Colonic mucosa (tissue), 4 donors: ENCODE results near the gene SECISBP2. TPM values are rescaled to one million over a fixed set of nuclear protein-coding genes. Genes with fewer than 3 reads are reported as not detected.

Experiments used
- DNase-seq: peaks from one replicate; pipeline ENCODE4 v3.0.0-alpha.2; 2020
- H3K27ac ChIP-seq: fragments of 200-600 bp; one replicate; pipeline ENCODE4 v1.8.0; 2021
- H3K27me3 ChIP-seq: fragments of 200-600 bp; one replicate; pipeline ENCODE4 v1.8.0; 2021
- H3K36me3 ChIP-seq: fragments of 200-600 bp; one replicate; pipeline ENCODE4 v1.8.0; 2021
- H3K4me1 ChIP-seq: fragments of 200-600 bp; one replicate; pipeline ENCODE4 v1.8.0; 2021; ENCODE audit warnings: mild to moderate bottlenecking
- H3K4me3 ChIP-seq: fragments of 200-600 bp; one replicate; pipeline ENCODE4 v1.8.0; 2021
- H3K9ac ChIP-seq, 2 donors: one replicate each; pipeline ENCODE4 v1.7.0; 2013; ENCODE audit warnings: control low read depth in 2 of 2, low read depth in 2 of 2, low read length in 2 of 2
- H3K9me3 ChIP-seq: fragments of 200-600 bp; one replicate; pipeline ENCODE4 v1.8.0; 2021
- intact Hi-C: fragments of 100-400 bp; cut with DNase I; formaldehyde crosslinking; loops from one replicate; pipeline ENCODE4 v1.14.1; 2022
- total RNA-seq, 2 donors: library from RNA; stranded (reverse); fragmentation: NEBNext Ultra II Directional in 1 of 2; extraction: Animal tissue kit (Norgen Biotek cat#: 25700) in 1 of 2; gene quantifications; one replicate each; pipeline ENCODE4 v1.2.1, GENCODE V29; 2021
- TF ChIP-seq, protein P1 (sequence below): fragments of 200-600 bp; IDR thresholded peaks from one replicate; pipeline ENCODE4 v1.8.0; 2022; ENCODE audit warnings: antibody characterized with exemption, mild to moderate bottlenecking
- donor health status: healthy.
- donor health status: DM: no; HTN: no; CAD: no.
- donor health status: DM: no; HTN: no; CAD: no.

SECISBP2 gene
- total RNA-seq, 2 donors from 2014 or later, result 37.6 to 42.2 TPM

DNA sequence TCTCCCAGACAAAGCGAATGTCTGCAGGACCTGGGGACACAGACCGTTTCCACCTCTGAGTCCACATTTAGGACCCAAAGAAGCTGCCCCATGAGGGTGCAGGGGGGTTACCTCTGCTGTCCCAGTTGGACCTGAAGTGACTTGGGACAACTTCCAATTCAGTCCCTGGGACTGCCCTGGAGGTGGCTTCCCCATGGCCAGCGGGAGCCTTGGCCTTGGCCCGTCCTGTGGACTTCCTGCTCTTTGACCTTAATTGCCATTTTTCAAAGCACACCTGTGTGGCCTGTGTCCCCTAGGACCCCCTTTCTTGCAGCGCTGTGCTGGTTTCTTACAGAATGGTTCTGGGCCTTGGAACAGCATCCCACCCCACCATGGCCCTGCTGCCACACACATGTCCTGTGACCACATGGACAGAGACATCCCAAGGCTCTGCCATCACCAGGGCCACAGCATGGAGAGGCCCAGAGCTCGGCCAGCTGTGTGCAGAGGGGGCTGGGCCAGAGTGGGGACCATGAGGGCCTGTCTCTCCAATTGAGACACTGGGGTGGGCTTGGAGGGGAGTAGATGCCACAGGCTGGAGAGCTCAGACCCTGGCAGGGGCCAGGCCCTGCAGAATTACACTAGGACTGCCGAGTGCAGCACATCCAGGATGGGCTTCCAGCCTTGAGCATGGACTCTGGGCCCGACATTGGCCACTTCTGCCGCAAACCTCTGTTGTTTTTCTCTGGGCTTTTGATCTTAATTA, 45.8 kb downstream of the SECISBP2 start:
- H3K9ac ChIP-seq, result no peak overlapping the region
- H3K36me3 ChIP-seq, result peaks cover 8% of the 10 kb centered on the region
- H3K4me1 ChIP-seq, result no peaks in the 10 kb centered on the region
- DNase-seq, result no peak
- no peak overlapping the region for H3K4me3 ChIP-seq
- intact Hi-C loops, result no loop called here
- H3K27me3 ChIP-seq, result no peaks in the 10 kb centered on the region
- TF ChIP-seq, protein P1, sequence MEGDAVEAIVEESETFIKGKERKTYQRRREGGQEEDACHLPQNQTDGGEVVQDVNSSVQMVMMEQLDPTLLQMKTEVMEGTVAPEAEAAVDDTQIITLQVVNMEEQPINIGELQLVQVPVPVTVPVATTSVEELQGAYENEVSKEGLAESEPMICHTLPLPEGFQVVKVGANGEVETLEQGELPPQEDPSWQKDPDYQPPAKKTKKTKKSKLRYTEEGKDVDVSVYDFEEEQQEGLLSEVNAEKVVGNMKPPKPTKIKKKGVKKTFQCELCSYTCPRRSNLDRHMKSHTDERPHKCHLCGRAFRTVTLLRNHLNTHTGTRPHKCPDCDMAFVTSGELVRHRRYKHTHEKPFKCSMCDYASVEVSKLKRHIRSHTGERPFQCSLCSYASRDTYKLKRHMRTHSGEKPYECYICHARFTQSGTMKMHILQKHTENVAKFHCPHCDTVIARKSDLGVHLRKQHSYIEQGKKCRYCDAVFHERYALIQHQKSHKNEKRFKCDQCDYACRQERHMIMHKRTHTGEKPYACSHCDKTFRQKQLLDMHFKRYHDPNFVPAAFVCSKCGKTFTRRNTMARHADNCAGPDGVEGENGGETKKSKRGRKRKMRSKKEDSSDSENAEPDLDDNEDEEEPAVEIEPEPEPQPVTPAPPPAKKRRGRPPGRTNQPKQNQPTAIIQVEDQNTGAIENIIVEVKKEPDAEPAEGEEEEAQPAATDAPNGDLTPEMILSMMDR, result no peak
- no peaks in the 10 kb centered on the region for H3K9me3 ChIP-seq
- no peak overlapping the region for H3K27ac ChIP-seq

DNA sequence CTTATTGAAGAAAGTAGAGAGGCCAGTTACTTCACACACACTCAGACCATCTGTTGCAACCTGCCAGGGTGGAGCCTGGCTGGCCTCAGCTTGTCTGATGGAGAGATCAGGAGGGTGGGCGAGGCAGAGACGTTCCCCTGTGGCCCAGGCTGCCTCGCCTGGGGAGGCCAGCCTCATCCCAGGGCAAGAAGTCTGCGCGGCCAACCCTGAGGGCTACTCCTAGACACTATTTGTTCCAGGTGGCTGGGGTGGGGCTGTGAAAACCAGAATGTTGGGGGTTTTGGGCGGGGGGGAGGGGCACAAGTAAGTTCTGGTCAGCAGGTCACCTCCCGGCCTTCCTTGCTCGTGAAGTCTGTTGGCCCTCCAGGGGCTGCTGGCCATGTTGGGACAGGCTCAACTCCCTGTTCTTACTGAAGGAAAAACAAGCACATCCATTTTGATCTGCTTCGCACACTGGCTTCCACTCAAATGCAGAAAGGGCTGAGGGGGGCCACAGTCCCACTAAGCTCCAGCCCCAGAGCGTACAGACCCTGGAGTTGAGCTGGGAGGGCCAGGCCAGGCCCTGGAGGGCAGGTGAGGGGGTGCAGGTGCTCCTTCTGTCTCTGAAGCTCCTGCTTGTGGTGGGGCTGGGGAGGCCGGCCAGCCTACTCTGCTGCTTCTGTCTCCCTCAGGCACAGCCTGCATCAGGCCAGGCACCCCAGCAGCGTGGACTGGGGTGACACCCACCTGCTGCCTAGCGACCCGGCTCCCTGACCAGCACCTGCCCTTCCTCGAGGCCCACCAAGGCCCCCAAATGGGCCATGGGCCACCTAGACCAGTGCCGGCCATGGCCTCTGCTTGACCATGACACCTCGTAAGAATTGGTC, 46.6 kb downstream of the SECISBP2 start:
- no peaks in the 10 kb centered on the region for H3K9me3 ChIP-seq
- intact Hi-C loops, result no loop called here
- H3K9ac ChIP-seq, result no peak overlapping the region
- H3K36me3 ChIP-seq, result peaks cover 8% of the 10 kb centered on the region
- no peak for DNase-seq
- TF ChIP-seq, protein P1, result no peak
- H3K27ac ChIP-seq, result no peak overlapping the region
- H3K4me1 ChIP-seq, result no peaks in the 10 kb centered on the region
- H3K27me3 ChIP-seq, result no peaks in the 10 kb centered on the region
- H3K4me3 ChIP-seq, result no peak overlapping the region

DNA sequence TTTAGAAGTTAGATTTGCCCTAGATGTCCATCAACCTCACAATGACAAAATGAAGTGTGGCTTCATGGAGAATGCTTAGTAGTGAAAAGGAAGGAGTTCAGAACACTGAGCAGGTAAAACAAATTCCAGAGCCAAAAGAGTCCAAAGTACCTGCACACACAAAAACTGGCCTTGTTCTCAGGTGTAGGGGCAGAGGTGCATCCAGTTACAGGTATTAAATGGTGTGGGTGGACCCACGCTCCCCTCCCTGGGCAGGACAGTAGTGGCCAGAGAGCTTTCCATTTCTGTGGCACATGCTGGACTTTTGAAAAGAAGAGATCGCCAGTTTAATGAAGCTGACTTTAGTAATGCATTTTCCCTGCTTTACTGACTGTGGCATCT, 47.2 kb downstream of the SECISBP2 start:
- intact Hi-C loops, result no loop called here
- H3K27ac ChIP-seq, result no peak overlapping the region
- TF ChIP-seq, protein P1, result no peak
- DNase-seq, result no peak
- H3K27me3 ChIP-seq, result no peaks in the 10 kb centered on the region
- no peak overlapping the region for H3K9ac ChIP-seq
- H3K4me1 ChIP-seq, result no peaks in the 10 kb centered on the region
- H3K9me3 ChIP-seq, result no peaks in the 10 kb centered on the region
- peaks cover 8% of the 10 kb centered on the region for H3K36me3 ChIP-seq
- no peak overlapping the region for H3K4me3 ChIP-seq

DNA sequence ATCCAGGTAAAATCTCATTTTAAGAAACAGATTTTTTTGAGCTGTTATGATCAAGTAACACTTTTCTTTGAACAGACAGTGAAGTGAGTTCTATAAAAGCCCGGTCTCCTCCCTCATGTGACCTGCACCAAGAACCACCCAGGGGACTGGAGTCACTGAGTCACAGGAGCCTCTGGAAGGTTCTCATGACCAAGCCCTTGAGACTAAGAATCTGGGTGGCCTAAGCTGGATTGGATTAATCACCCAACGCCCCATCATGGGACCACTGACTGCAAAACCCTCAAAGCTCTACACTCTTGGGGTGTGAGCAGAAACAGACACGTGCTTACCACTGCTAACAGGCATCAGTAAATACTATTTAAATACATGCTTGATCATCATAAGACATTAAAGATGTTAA, 48.4 kb downstream of the SECISBP2 start:
- Histone ChIP-seq H3K4me3 (no peak overlapping the region), H3K9ac (no peak overlapping the region), H3K27me3 (no peaks in the 10 kb centered on the region), H3K36me3 (no peaks in the 10 kb centered on the region), H3K27ac (no peak overlapping the region), H3K9me3 (no peaks in the 10 kb centered on the region), H3K4me1 (no peaks in the 10 kb centered on the region)
- DNase-seq, result no peak
- intact Hi-C loops, result no loop called here
- TF ChIP-seq, protein P1, result no peak

DNA sequence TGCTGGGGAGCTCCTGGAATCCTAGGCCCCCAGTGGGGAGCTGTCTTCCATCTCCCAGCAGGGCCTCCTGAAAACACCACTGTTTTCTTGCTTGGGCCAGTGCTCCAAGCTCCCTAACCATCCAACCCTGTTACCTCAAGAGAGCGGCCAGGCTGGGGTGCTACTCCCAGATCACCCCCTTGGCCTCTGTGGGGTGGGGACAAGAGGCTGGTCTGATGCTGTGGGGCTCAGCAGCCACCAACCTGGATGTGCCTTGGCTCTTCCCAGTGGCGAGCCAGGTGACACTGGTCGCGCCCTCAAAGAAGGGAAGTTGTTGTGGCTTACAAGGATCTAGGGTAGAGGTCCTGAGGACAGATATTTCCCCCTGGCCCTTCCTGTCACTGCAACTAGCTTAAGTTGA, 49.0 kb downstream of the SECISBP2 start:
- H3K36me3 ChIP-seq, result no peaks in the 10 kb centered on the region
- no peaks in the 10 kb centered on the region for H3K9me3 ChIP-seq
- H3K27ac ChIP-seq, result no peak overlapping the region
- H3K9ac ChIP-seq, result no peak overlapping the region
- no peaks in the 10 kb centered on the region for H3K27me3 ChIP-seq
- intact Hi-C loops, result no loop called here
- H3K4me3 ChIP-seq, result no peak overlapping the region
- no peak for DNase-seq
- TF ChIP-seq, protein P1, result no peak
- H3K4me1 ChIP-seq, result no peaks in the 10 kb centered on the region
